Hepatocyte (in vitro differentiated cells): ENCODE results near the gene STYXL2. TPM values are rescaled to one million over a fixed set of nuclear protein-coding genes. Genes with fewer than 3 reads are reported as not detected.

ENCODE experiments used
- DNase-seq: peaks from one replicate; pipeline ENCODE4 v3.0.0-alpha.2; 2016; ENCODE audit warnings: low spot score
- H2AFZ ChIP-seq: fragments of 200-600 bp; sonication (generic); 2 replicates; pipeline ENCODE4 v1.6.0; 2016; ENCODE audit warnings: antibody characterized with exemption, mild to moderate bottlenecking
- H3K27ac ChIP-seq: fragments of 200-600 bp; sonication (generic); 2 replicates; pipeline ENCODE4 v1.5.1; 2016; ENCODE audit warnings: mild to moderate bottlenecking
- H3K27me3 ChIP-seq: fragments of 200-600 bp; sonication (generic); 2 replicates; pipeline ENCODE4 v1.6.1; 2016
- H3K36me3 ChIP-seq: fragments of 200-600 bp; sonication (generic); replicated peaks from 2 replicates; pipeline ENCODE4 v1.5.1; 2016; ENCODE audit warnings: low read depth; ENCODE audit not compliant: insufficient read depth
- H3K4me1 ChIP-seq: fragments of 200-600 bp; sonication (generic); 2 replicates; pipeline ENCODE4 v1.5.1; 2016; ENCODE audit warnings: mild to moderate bottlenecking, moderate library complexity; ENCODE audit not compliant: insufficient read depth
- H3K4me2 ChIP-seq: fragments of 200-600 bp; sonication (generic); 2 replicates; pipeline ENCODE4 v1.6.0; 2016
- H3K4me3 ChIP-seq: fragments of 200-600 bp; sonication (generic); 2 replicates; pipeline ENCODE4 v1.5.1; 2016; ENCODE audit warnings: mild to moderate bottlenecking
- H3K79me2 ChIP-seq: fragments of 200-600 bp; sonication (generic); 2 replicates; pipeline ENCODE4 v1.6.0; 2017; ENCODE audit warnings: mild to moderate bottlenecking
- H3K9me2 ChIP-seq: fragments of 200-600 bp; sonication (generic); replicated peaks from 2 replicates; pipeline ENCODE4 v1.6.0; 2017; ENCODE audit warnings: mild to moderate bottlenecking; ENCODE audit not compliant: insufficient read depth
- H3K9me3 ChIP-seq: fragments of 200-600 bp; sonication (generic); 2 replicates; pipeline ENCODE4 v1.5.1; 2016; ENCODE audit warnings: low read depth, mild to moderate bottlenecking
- H4K20me1 ChIP-seq: fragments of 200-600 bp; sonication (generic); 2 replicates; pipeline ENCODE4 v1.6.0; 2016; ENCODE audit warnings: mild to moderate bottlenecking; ENCODE audit not compliant: insufficient read depth, poor library complexity, severe bottlenecking
- EZH2 ChIP-seq: fragments of 200-600 bp; sonication (generic); IDR thresholded peaks from 2 replicates; pipeline ENCODE4 v1.6.1; 2016; ENCODE audit warnings: antibody characterized with exemption, mild to moderate bottlenecking, borderline replicate concordance
- EZH2phosphoT487 ChIP-seq: fragments of 200-600 bp; sonication (generic); IDR thresholded peaks from one replicate; pipeline ENCODE4 v1.6.1; 2018; ENCODE audit warnings: antibody characterized with exemption, mild to moderate bottlenecking, low read depth, moderate library complexity; ENCODE audit not compliant: unreplicated experiment, severe bottlenecking
- WGBS: methylation state at CpG from one replicate; pipeline ENCODE4 v1.1.6; 2016; ENCODE audit warnings: low lambda C conversion rate; ENCODE audit errors: missing lambda C conversion rate; 5-methylcytosine and 5-hydroxymethylcytosine counted together
- polyA plus RNA-seq: library from polyadenylated mRNA; unstranded; fragments of >200 nt; fragmentation: Nextera tagmentation; extraction: Ambion mirVana; gene quantifications from 2 replicates; pipeline ENCODE4 v1.2.1, GENCODE V29; 2016
- total RNA-seq: library from RNA; depleted of rRNA; stranded (reverse); fragments of >200 nt; gene quantifications from 2 replicates; pipeline ENCODE4 v1.2.3, GENCODE V29; 2014
- TF ChIP-seq, protein P1 (sequence below): fragments of 200-600 bp; sonication (generic); IDR thresholded peaks from 2 replicates; pipeline ENCODE4 v1.5.1; 2016; ENCODE audit warnings: antibody characterized with exemption, mild to moderate bottlenecking; ENCODE audit not compliant: poor library complexity

Gene STYXL2
- total and polyA plus RNA-seq, 2 experiments from 2014 or later = 0.07 to 0.40 TPM

DNA sequence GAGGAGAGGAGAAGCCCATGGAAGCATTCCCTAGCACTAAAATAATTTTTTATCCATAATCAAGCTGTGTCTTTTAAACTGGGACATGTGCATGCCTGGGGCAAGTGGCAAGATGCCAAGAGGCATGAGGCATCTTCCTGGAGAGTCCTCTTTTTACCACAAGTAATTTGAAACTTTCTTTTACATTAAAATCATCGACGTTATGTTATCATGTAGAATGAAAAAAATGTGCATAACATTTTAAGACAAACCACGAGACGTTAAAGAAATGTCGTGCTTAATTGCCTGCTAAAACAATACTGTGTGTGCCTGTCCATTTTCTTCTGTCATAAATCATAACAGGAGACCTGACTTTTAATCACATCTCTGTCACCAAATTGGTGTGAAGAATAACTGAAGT is 1.5 kb downstream of the STYXL2 start:
- Histone ChIP-seq H3K79me2 (no peaks in the 10 kb centered on the region), H4K20me1 (no peaks in the 10 kb centered on the region), H3K9me3 (no peaks in the 10 kb centered on the region), H3K27me3 (no peaks in the 10 kb centered on the region), H3K36me3 (no peaks in the 10 kb centered on the region), H3K9me2 (no peaks in the 10 kb centered on the region), H3K27ac (no peak overlapping the region), H2AFZ (no peak overlapping the region), H3K4me3 (no peak overlapping the region), H3K4me1 (no peaks in the 10 kb centered on the region), H3K4me2 (no peak overlapping the region)
- no peak for DNase-seq
- TF ChIP-seq EZH2phosphoT487 = no peak
- TF ChIP-seq, protein P1, sequence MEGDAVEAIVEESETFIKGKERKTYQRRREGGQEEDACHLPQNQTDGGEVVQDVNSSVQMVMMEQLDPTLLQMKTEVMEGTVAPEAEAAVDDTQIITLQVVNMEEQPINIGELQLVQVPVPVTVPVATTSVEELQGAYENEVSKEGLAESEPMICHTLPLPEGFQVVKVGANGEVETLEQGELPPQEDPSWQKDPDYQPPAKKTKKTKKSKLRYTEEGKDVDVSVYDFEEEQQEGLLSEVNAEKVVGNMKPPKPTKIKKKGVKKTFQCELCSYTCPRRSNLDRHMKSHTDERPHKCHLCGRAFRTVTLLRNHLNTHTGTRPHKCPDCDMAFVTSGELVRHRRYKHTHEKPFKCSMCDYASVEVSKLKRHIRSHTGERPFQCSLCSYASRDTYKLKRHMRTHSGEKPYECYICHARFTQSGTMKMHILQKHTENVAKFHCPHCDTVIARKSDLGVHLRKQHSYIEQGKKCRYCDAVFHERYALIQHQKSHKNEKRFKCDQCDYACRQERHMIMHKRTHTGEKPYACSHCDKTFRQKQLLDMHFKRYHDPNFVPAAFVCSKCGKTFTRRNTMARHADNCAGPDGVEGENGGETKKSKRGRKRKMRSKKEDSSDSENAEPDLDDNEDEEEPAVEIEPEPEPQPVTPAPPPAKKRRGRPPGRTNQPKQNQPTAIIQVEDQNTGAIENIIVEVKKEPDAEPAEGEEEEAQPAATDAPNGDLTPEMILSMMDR = no peak
- no peak for TF ChIP-seq EZH2
- WGBS = 37% methylated on average over 5 of the region's 5 CpGs

- DNase-seq = no peak
- Histone ChIP-seq H3K4me3 (no peak overlapping the region), H4K20me1 (no peaks in the 10 kb centered on the region), H3K9me3 (no peaks in the 10 kb centered on the region), H3K27me3 (no peaks in the 10 kb centered on the region), H3K27ac (no peak overlapping the region), H3K79me2 (no peaks in the 10 kb centered on the region), H3K4me1 (peaks cover 1% of the 10 kb centered on the region), H2AFZ (no peak overlapping the region), H3K9me2 (no peaks in the 10 kb centered on the region), H3K4me2 (no peak overlapping the region), H3K36me3 (no peaks in the 10 kb centered on the region)
- no peak for TF ChIP-seq EZH2
- TF ChIP-seq, protein P1 = no peak
- no peak for TF ChIP-seq EZH2phosphoT487
- 81% methylated on average over 1 of the region's 1 CpG for WGBS
Measured at GRCh38 chr1:167099851-167100250, 6.0 kb downstream of the STYXL2 start.

GRCh38 chr1:167100730-167101129 is 6.9 kb downstream of the STYXL2 start:
- H3K36me3 ChIP-seq = no peaks in the 10 kb centered on the region
- no peak for DNase-seq
- H3K27me3 ChIP-seq = no peaks in the 10 kb centered on the region
- no peaks in the 10 kb centered on the region for H3K9me2 ChIP-seq
- 77% methylated on average over 2 of the region's 2 CpGs for WGBS
- no peaks in the 10 kb centered on the region for H4K20me1 ChIP-seq
- no peak overlapping the region for H3K27ac ChIP-seq
- H3K4me2 ChIP-seq = no peak overlapping the region
- no peaks in the 10 kb centered on the region for H3K79me2 ChIP-seq
- no peak overlapping the region for H2AFZ ChIP-seq
- H3K9me3 ChIP-seq = no peaks in the 10 kb centered on the region
- H3K4me1 ChIP-seq = peaks cover 8% of the 10 kb centered on the region
- TF ChIP-seq, protein P1 = no peak
- TF ChIP-seq EZH2 = no peak
- no peak for TF ChIP-seq EZH2phosphoT487
- no peak overlapping the region for H3K4me3 ChIP-seq

DNA sequence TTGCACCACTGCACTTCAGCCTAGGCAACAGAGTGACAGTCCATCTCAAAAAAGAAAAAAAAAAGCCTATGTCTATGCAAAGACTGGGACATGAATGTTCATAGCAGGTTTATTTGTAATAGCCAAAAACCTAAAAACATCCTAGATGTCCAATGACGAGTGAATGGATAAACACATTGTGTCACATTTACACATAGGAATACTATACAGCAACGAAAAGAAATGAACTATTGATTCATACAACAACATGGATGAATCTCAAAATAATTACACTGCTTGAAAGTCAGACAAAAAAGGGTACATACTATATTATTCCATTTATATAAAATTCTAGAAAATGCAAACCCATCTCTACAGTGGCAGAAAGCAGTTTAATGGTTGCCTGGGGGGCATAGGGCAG is 7.9 kb downstream of the STYXL2 start:
- Histone ChIP-seq H4K20me1 (no peaks in the 10 kb centered on the region), H3K4me3 (no peak overlapping the region), H3K4me2 (no peak overlapping the region), H3K4me1 (peaks cover 8% of the 10 kb centered on the region), H3K36me3 (no peaks in the 10 kb centered on the region), H3K27me3 (no peaks in the 10 kb centered on the region), H3K9me2 (no peaks in the 10 kb centered on the region), H2AFZ (no peak overlapping the region), H3K9me3 (no peaks in the 10 kb centered on the region), H3K79me2 (no peaks in the 10 kb centered on the region), H3K27ac (no peak overlapping the region)
- TF ChIP-seq, protein P1 = no peak
- no peak for TF ChIP-seq EZH2
- TF ChIP-seq EZH2phosphoT487 = no peak
- no peak for DNase-seq
- WGBS = 72% methylated on average over 2 of the region's 2 CpGs
